GM21526 (cell line): ENCODE data around the gene LTBP2.

Experiments
- ATAC-seq: cut with Tn5 transposase; IDR thresholded peaks from one replicate; pipeline ENCODE4 v1.9.1; 2021; ENCODE audit warnings: moderate library complexity; ENCODE audit not compliant: unreplicated experiment, low FRiP score

The LTBP2 gene

GRCh38 chr14:74574706-74575105, 37.3 kb downstream of the LTBP2 start:
- no peak for ATAC-seq

GRCh38 chr14:74574090-74574433, 38.0 kb downstream of the LTBP2 start:
- no peak for ATAC-seq

- ATAC-seq = no peak
Observed at GRCh38 chr14:74573421-74574089, 38.5 kb downstream of the LTBP2 start.

GRCh38 chr14:74572726-74573301, 39.2 kb downstream of the LTBP2 start:
- no peak for ATAC-seq

- no peak for ATAC-seq
Observed at GRCh38 chr14:74571901-74572725, 39.9 kb downstream of the LTBP2 start.

- no peak for ATAC-seq
Observed at GRCh38 chr14:74571441-74571841, 40.6 kb downstream of the LTBP2 start.

GRCh38 chr14:74570696-74571095, 41.3 kb downstream of the LTBP2 start:
- no peak for ATAC-seq

GRCh38 chr14:74569806-74570591, 42.0 kb downstream of the LTBP2 start:
- no peak for ATAC-seq

GRCh38 chr14:74569387-74569786, 42.6 kb downstream of the LTBP2 start:
- no peak for ATAC-seq

- no peak for ATAC-seq
Observed at GRCh38 chr14:74568911-74569310, 43.1 kb downstream of the LTBP2 start.

GRCh38 chr14:74568380-74568649, 43.7 kb downstream of the LTBP2 start:
- ATAC-seq = no peak

GRCh38 chr14:74567646-74568379, 44.2 kb downstream of the LTBP2 start:
- no peak for ATAC-seq

- ATAC-seq = no peak
Observed at GRCh38 chr14:74567219-74567618, 44.8 kb downstream of the LTBP2 start.

GRCh38 chr14:74566174-74567141, 45.6 kb downstream of the LTBP2 start:
- ATAC-seq = no peak

GRCh38 chr14:74563586-74564159, 48.4 kb downstream of the LTBP2 start:
- no peak for ATAC-seq

GRCh38 chr14:74563233-74563585, 48.8 kb downstream of the LTBP2 start:
- no peak for ATAC-seq

- no peak for ATAC-seq
Observed at GRCh38 chr14:74562515-74563232, 49.4 kb downstream of the LTBP2 start.

- no peak for ATAC-seq
Observed at GRCh38 chr14:74558655-74559054, 53.4 kb downstream of the LTBP2 start.

GRCh38 chr14:74557691-74558090, 54.3 kb downstream of the LTBP2 start:
- ATAC-seq = no peak
